Renal cortical epithelial cell (primary cell): ENCODE data around the gene MIA3. TPM values are rescaled to one million over a fixed set of nuclear protein-coding genes. Genes with fewer than 3 reads are reported as not detected.
"Not testable (repeated sequence)": the region's sequence is repeated elsewhere in the genome, so short reads cannot be mapped to it uniquely, and the experiment has no call there.

Experiments used
- DNase-seq: peaks from one replicate; pipeline ENCODE4 v3.0.0-alpha.2; 2011; ENCODE audit warnings: low read depth
- total RNA-seq: library from RNA; depleted of rRNA; stranded (reverse); fragments of >200 nt; gene quantifications from 2 replicates; pipeline ENCODE4 v1.2.3, GENCODE V29; 2014

The MIA3 gene, protein sequence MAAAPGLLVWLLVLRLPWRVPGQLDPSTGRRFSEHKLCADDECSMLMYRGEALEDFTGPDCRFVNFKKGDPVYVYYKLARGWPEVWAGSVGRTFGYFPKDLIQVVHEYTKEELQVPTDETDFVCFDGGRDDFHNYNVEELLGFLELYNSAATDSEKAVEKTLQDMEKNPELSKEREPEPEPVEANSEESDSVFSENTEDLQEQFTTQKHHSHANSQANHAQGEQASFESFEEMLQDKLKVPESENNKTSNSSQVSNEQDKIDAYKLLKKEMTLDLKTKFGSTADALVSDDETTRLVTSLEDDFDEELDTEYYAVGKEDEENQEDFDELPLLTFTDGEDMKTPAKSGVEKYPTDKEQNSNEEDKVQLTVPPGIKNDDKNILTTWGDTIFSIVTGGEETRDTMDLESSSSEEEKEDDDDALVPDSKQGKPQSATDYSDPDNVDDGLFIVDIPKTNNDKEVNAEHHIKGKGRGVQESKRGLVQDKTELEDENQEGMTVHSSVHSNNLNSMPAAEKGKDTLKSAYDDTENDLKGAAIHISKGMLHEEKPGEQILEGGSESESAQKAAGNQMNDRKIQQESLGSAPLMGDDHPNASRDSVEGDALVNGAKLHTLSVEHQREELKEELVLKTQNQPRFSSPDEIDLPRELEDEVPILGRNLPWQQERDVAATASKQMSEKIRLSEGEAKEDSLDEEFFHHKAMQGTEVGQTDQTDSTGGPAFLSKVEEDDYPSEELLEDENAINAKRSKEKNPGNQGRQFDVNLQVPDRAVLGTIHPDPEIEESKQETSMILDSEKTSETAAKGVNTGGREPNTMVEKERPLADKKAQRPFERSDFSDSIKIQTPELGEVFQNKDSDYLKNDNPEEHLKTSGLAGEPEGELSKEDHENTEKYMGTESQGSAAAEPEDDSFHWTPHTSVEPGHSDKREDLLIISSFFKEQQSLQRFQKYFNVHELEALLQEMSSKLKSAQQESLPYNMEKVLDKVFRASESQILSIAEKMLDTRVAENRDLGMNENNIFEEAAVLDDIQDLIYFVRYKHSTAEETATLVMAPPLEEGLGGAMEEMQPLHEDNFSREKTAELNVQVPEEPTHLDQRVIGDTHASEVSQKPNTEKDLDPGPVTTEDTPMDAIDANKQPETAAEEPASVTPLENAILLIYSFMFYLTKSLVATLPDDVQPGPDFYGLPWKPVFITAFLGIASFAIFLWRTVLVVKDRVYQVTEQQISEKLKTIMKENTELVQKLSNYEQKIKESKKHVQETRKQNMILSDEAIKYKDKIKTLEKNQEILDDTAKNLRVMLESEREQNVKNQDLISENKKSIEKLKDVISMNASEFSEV (N-terminal part only)
- 21.0 and 53.4 TPM in 2 replicates for total RNA-seq

DNA sequence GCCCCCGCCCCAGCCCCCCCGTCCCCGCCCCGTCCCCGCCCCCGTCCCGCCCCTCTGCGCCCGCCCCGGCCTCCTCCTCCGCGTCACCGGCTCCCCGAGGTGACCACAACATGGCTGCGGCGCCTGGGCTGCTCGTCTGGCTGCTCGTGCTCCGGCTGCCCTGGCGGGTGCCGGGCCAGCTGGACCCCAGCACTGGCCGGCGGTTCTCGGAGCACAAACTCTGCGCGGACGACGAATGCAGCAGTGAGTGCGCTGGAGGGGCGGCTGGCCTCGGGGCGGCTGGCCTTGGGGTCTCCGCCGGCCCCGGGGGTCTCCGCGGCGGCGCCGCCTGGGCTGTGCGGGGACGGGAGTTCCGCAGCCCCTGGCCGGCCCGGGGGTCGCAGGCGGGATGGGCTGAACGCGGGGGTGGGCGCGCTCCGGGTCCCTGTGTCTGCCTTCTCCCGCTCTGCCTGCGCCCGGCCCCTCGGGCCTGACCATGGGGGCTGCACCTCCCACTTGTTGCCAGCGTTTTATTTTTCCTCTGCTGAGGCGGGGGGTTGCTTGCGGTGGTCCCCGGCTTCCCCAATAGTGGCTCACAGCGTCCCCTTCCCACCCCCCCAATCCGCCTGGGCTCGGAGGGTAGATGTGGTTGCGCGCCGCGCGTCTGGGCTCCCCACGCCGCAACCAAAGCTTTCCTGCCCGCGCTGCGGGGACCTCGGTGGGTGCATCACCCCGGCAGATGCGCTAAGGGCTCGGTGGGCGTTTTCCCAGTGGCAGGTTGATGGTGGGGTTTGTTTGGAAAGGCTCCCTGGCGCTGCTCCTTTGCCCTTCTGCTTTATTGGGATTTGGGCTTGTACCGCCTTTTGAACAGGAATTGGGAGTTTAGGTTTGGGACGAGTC is at the start of gene MIA3:
TSS of gene MIA3 (plus strand) at position 97 of the 879 bp plus-strand sequence. CDS start at position 111, 14 bp downstream.
- DNase-seq, result peak; percentile 9

DNA sequence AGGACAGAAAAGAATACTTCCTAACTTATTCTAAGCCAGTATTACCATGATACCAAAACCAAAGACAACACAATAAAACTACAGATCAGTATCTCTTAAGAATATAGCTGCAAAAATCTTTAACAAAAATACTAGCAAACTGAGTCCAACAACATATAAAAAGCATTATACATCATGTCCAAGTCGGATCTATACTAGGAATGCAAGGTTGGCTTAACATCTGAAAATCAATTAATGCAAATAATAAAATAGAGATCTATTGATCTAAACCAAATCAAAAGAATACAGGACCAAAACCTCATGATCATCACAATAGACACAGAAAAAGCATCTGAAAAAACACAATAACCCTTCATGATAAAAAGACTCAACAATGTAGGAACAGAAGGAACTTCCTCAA is 47.1 kb upstream of the MIA3 start:
- no peak for DNase-seq

DNA sequence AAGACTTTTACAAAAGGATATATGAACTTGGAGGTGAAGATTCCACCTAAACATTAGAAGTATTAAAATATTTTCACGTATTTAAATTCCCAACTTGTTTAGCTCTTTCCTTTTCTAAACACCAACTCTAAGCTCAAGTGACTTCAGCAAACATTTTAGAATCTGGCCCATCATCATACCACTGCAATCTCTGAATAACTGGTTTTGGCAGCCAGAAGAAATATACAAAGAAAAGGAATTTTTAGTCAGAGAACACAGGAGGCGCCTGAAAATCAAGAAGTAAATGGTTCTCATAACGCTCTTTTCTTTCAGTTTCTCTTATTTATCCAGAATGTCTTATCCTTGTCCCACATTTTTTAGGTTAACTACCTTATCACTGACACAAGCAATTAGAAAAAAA is 38.6 kb upstream of the MIA3 start:
- no peak for DNase-seq

DNA sequence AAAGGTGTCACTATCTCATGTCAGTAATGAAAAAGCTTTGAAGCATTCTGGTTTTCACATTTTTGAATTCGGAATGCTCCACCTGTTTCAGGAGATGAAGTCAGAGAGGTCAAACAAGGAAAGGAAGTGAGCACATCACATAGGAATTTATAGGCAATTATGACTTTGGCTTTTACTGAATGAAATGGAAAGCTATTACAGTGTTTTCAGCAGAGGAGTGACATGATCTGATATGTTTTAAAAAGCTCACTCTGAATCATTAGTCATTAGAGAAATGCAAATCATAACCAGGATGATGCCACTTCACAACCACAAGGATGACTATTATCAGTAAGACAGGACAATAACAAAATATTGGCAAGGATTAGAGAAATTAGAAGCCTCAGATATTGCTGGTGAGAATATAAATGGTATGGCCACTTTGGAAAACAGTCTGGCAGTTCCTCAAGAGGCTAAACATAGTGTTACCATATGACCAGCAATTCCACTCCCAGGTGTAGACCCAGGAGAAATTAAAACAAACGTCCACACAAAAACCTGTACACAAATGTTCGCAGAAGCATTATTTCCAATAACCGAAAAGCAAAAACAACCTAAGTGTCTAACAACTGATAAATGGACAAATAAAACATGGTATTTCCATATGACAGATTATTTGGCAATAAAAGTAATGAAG is 35.7 kb upstream of the MIA3 start:
- DNase-seq, result peak; percentile 63

DNA sequence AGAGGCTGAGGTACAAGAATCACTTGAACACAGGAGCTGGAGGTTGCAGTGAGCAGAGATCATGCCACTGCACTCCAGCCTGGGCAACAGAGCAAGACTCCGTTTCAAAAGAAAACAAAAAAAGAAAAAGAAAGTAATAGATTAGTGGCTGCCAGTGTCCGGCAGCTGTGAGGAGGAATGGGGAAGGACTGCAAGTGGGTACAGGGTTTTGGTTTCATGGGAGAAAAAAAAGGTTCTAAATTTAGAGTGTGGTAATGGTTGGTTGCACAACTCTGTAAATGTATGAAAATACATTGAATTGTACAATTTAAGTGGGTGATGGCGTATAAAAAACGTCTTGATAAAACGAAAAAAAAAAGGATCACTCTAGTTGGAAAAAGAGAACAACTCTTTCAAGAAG is 34.8 kb upstream of the MIA3 start:
- no peak for DNase-seq

DNA sequence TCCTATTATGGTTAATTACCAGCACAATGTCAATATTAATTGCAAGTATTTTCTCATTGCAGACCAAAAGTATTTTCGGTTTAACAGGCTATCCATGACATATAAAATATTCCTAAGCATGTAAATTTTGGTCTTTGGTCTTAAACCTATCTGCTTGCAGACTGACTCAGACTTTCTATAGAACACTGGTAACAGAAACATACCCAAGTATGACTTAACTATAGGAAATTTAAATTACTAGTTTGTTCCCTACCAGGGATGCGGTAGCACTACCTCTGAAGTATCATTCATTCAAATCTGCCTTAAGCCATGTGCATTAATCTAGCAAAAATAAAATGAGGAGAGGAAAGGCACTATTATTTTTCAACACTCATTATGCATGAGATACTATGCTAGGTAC is 31.1 kb upstream of the MIA3 start:
- no peak for DNase-seq

DNA sequence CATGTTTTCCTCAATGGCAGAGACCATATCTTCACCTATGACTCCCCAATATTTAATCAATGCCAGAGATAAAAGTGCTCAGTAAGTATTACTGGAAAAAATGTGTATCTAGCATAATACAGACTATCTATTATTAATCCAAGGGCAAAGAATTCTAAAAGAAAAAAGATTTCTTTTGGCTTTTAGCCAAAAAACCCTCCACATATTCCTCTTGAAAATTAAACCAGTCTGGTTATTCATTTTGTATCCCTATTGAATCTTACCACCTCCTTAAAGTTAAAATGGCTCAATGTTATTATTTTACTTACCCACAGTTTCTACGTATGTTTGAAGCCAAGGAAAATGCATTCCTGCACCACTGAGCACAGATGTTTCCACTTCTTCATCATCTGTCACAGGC is 29.8 kb upstream of the MIA3 start:
- DNase-seq, result no peak

DNA sequence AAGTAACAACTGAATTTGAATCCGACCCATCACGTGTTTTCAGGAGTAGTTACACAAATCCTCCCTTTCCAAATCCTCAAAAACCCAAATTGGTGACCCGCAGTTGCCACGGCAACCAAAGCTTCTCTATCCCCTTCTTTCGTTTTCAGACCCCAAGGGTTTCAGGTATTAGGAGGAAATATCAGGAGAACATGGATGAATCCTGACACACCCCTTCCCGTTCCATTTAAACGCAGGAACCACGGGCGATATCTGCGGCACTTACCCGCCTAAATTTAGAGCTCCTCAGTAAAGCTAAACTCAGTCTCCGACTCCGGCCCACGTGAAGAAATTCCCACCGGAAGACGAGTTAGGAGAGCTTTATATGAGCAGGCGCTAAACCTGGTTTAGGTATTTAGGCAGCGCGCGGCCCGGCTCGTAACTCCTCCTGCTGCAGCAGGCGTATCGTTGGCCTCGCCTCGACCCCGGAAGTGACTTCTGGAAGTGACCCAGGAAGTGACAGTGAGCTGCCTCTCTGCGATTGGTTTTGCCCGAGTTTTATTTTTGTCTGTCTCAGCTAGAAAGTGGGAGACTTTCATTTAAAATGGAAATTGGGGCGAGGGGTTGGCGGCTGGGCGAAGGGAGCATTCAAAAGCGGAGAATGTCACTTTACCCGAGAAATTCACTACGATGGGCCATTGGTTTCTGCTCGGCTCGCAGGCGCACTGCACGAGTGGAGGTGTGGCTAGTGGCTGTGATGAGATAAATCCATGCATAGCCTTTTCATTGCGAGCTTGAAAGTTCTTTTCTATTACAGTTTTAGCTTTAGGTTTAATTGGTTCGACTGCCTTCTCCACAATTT is 28.2 kb upstream of the MIA3 start, which contains the start of gene TAF1A:
TSS of gene TAF1A (minus strand) at position 472 of the 841 bp plus-strand sequence.
- DNase-seq, result peak; percentile 75

DNA sequence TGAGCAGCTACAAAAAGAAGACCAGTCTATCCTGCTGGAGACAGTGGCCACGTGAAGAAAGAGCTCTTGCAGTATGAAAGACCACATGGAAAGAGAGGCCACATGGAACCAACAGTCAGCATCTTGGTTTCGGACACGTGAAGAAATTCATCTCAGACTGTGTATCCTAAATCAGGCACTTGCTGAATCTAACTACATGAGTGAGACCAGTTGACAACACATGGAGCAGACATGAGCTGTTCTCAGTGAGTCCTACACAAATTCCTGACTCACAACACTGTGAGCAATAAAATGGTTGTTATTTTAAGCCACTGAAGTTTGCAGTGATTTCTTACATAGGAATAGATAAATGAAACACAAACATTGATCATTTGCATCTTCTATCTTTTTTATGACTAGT is 25.7 kb upstream of the MIA3 start:
- DNase-seq, result peak; percentile 34

DNA sequence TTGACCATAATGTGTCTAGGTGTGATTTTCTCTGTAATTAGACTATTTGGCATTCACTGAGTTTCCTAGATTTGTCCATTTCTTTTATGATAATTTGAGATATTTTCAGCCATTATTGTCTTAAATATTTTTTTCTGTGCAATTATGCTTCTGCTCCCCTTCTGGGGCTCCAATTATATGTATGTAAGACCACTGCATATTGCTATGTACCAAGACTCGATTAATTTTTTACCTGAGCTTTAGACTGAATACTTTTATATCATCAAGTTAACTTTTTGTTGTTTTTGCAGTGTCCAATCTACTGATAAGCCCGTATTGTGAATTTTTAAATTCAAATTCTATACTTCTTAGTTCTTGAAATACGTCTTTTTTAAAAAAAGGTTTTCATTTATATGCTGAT is 23.1 kb upstream of the MIA3 start:
- DNase-seq, result no peak

DNA sequence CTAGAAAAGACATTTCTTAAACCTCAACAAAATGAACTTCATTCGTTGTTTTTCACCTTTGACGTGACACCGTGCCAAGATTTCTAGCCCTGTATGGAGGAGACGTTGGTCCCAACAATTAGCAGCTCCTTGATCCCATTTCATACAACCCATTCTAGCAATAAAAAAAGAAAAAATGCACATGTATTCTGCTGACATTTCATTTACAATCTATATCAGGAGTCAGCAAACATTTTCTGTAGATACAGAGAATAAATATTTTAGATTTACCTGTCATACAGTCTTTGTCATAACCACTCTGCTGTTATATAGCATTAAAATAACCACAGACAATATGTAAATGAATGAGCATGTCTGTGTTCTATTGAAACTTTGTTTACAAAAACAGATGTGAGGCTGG is 21.2 kb upstream of the MIA3 start:
- DNase-seq, result no peak

DNA sequence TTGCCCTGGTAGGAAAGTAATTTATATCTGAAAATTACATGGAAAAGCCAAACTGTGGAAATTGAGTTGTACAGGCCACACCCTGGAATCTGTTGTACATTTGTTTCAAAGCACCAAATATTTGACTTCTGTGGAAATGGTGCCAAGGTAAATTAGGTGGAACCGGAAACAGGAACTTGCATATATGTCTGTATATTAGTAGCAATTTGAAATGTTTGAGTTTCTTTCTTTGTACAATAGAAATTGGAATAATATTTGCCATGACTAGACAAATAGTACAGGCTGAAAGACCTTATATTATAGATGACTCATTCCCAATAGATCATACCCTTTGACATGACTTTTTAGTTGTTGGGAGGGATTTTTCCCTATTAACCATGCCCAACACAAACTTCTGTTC is 17.6 kb upstream of the MIA3 start:
- no peak for DNase-seq

DNA sequence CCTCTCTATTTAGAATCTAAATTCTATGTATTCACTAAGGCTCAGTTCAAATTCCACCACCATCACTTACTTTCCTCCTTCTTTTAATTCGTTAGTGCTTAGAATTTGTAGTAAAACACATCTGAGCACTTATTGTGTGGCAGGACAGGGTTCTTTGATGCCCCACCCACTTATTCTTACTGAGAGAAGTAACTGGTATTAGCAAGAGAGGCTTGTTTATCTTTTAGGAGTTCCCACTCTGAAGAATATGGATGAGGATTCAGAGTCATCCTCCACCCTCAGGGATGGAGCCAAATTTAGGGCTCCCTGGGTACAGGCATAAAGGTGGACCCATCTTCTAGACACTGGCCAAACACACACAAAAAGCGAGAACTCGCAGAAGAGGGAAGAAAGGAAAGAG is 16.6 kb upstream of the MIA3 start:
- no peak for DNase-seq

DNA sequence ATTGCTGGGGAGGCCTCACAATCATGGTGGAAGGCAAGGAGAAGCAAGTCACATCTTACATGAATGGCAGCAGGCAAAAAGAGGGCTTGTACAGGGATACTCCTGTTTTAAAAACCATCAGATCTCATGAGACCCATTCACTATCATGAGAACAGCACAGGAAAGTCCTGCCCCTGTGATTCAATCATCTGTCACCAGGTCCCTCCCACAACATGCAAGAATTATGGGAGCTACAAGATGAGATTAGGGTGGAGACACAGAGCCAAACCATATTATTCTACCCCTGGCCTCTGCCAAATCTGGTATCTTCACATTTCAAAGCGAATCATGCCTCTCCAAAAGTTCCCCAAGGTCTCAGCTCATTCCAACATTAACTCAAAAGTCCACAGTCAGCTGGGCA is 11.1 kb upstream of the MIA3 start:
- no peak for DNase-seq

DNA sequence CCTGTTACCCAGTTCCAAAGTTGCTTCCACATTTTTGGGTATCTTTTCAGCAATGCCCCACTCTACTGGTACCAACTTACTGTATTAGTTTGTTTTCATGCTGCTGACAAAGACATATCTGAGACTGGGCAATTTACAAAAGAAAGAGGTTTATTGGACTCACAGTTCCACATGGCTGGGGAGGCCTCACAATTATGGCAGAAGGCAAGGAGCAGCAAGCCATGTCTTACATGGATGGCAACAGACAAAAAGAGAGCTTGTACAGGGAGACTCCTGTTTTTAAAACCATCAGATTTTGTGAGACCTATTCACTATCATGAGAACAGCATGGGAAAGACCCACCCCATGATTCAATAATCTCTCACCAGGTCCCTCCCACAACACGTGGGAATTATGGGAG is 8.8 kb upstream of the MIA3 start:
- not testable (repeated sequence) for DNase-seq

DNA sequence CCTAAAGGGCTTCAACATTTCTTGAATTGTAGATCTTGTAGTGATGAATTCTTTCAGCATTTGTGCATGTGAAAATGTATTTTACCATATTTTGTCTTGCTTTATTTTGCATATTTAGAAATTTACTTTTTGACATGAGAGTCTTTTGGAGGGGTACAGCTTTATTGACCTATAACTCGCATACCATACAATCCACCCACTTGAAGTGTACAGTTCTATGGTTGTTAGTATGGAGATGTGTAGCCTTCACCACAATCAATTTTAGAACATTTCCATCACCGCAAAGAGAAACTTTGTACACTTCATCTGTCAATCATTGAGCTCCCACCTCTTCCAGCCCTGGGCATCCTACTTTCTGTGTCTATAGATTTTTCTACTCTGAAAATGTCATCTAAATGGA is 7.2 kb upstream of the MIA3 start:
- no peak for DNase-seq

DNA sequence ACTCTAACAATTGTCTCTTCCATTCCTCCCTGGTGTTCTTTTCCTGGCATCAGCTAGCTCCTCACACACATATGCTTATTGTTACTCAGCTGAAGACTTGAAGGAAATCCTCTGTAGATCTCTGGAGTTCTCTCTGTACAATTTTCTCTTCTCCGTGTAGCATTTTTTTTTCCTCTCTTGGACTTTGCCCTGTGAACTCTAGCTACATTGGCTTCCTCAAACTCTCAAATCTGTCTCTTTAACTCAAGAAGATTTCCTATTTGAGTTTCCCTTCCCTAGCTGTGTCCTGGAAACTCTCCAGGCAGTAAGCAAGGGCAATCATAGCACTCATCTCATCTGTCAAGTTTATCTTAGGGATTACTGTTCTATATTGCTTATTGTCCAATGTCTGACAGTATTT is 4.3 kb upstream of the MIA3 start:
- no peak for DNase-seq

DNA sequence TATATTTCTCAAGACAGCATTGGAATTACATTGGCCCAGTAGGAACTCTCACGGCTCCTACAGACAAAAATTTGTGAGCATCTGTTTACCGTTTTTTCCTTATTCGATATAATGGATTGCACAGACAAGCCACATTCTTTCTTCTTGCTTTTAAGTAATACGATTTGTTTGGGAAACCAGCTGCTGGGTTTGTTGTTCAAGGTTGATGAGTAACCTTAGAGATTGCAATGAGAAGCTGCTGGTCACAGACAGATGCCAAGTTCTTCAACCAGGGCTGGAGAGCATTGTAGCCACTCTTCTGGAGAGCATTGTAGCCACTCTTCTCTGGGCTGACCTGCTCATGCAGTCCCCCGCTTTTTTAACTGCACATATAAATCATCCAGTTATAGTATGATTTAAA is 1.4 kb upstream of the MIA3 start:
- peak; percentile 91 for DNase-seq

DNA sequence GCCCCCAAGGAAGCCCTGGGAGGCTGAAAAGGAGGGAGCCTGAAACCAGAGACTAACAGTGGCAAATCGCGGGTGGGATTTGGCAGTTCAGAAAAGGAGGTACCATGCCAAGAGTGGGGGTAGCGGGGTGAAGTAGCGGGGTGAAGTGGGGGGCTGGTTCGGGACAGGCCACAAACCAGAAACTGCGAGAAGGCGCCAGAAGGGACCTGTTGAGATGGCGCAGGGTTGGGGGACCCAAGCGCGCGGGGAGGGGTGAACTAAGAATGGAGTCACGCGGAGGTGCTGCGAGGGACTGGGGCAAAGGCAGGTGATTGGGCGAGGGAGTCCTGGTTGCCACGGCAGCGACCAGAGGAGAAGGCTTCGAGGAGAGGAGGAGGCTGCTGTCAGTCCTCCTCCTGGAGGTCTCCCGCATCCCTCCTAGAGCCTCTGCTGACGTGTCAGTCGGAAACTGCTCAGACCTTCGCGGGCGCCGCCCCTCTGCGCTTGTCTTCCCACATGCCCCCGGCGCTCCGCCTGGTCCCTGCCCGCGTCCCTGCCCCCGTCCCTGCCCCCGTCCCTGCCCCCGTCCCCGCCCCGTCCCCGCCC is 438 bp upstream of the MIA3 start:
- DNase-seq, result peak; percentile 91
